Hepatocyte (in vitro differentiated cells): ENCODE results near the gene RHOBTB3. TPM values are rescaled to one million over a fixed set of nuclear protein-coding genes. Genes with fewer than 3 reads are reported as not detected.

Source experiments
- DNase-seq: peaks from one replicate; pipeline ENCODE4 v3.0.0-alpha.2; 2016; ENCODE audit warnings: low spot score
- H2AFZ ChIP-seq: fragments of 200-600 bp; sonication (generic); 2 replicates; pipeline ENCODE4 v1.6.0; 2016; ENCODE audit warnings: antibody characterized with exemption, mild to moderate bottlenecking
- H3K27ac ChIP-seq: fragments of 200-600 bp; sonication (generic); 2 replicates; pipeline ENCODE4 v1.5.1; 2016; ENCODE audit warnings: mild to moderate bottlenecking
- H3K27me3 ChIP-seq: fragments of 200-600 bp; sonication (generic); 2 replicates; pipeline ENCODE4 v1.6.1; 2016
- H3K36me3 ChIP-seq: fragments of 200-600 bp; sonication (generic); replicated peaks from 2 replicates; pipeline ENCODE4 v1.5.1; 2016; ENCODE audit warnings: low read depth; ENCODE audit not compliant: insufficient read depth
- H3K4me1 ChIP-seq: fragments of 200-600 bp; sonication (generic); 2 replicates; pipeline ENCODE4 v1.5.1; 2016; ENCODE audit warnings: mild to moderate bottlenecking, moderate library complexity; ENCODE audit not compliant: insufficient read depth
- H3K4me2 ChIP-seq: fragments of 200-600 bp; sonication (generic); 2 replicates; pipeline ENCODE4 v1.6.0; 2016
- H3K4me3 ChIP-seq: fragments of 200-600 bp; sonication (generic); 2 replicates; pipeline ENCODE4 v1.5.1; 2016; ENCODE audit warnings: mild to moderate bottlenecking
- H3K79me2 ChIP-seq: fragments of 200-600 bp; sonication (generic); 2 replicates; pipeline ENCODE4 v1.6.0; 2017; ENCODE audit warnings: mild to moderate bottlenecking
- H3K9me2 ChIP-seq: fragments of 200-600 bp; sonication (generic); replicated peaks from 2 replicates; pipeline ENCODE4 v1.6.0; 2017; ENCODE audit warnings: mild to moderate bottlenecking; ENCODE audit not compliant: insufficient read depth
- H3K9me3 ChIP-seq: fragments of 200-600 bp; sonication (generic); 2 replicates; pipeline ENCODE4 v1.5.1; 2016; ENCODE audit warnings: low read depth, mild to moderate bottlenecking
- H4K20me1 ChIP-seq: fragments of 200-600 bp; sonication (generic); 2 replicates; pipeline ENCODE4 v1.6.0; 2016; ENCODE audit warnings: mild to moderate bottlenecking; ENCODE audit not compliant: insufficient read depth, poor library complexity, severe bottlenecking
- CTCF ChIP-seq: fragments of 200-600 bp; sonication (generic); IDR thresholded peaks from 2 replicates; pipeline ENCODE4 v1.5.1; 2016; ENCODE audit warnings: antibody characterized with exemption, mild to moderate bottlenecking; ENCODE audit not compliant: poor library complexity
- EZH2 ChIP-seq: fragments of 200-600 bp; sonication (generic); IDR thresholded peaks from 2 replicates; pipeline ENCODE4 v1.6.1; 2016; ENCODE audit warnings: antibody characterized with exemption, mild to moderate bottlenecking, borderline replicate concordance
- EZH2phosphoT487 ChIP-seq: fragments of 200-600 bp; sonication (generic); IDR thresholded peaks from one replicate; pipeline ENCODE4 v1.6.1; 2018; ENCODE audit warnings: antibody characterized with exemption, mild to moderate bottlenecking, low read depth, moderate library complexity; ENCODE audit not compliant: unreplicated experiment, severe bottlenecking
- WGBS: methylation state at CpG from one replicate; pipeline ENCODE4 v1.1.6; 2016; ENCODE audit warnings: low lambda C conversion rate; ENCODE audit errors: missing lambda C conversion rate; 5-methylcytosine and 5-hydroxymethylcytosine counted together
- polyA plus RNA-seq: library from polyadenylated mRNA; unstranded; fragments of >200 nt; fragmentation: Nextera tagmentation; extraction: Ambion mirVana; gene quantifications from 2 replicates; pipeline ENCODE4 v1.2.1, GENCODE V29; 2016
- total RNA-seq: library from RNA; depleted of rRNA; stranded (reverse); fragments of >200 nt; gene quantifications from 2 replicates; pipeline ENCODE4 v1.2.3, GENCODE V29; 2014

The RHOBTB3 gene
- total and polyA plus RNA-seq, 2 experiments from 2014 or later, result 91.3 to 126 TPM

DNA sequence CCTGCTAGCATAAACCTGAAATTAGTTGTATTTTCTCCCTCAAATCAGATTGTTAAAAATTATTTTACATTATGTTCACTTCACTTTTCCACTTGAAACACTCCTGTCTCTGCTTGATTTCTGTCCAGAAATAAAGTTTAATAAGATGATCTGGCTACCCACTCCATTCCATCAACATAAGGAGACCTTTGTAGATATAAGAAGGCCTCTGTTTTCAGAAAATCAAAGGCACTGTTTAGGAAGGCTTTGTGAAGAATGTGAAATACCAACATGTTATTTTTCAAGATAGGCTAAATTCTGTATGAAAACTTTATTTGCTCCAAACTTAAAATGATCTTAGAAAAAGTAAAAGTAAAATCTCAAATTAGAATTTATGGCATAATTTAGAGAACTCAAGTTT lies 15.1 kb downstream of the RHOBTB3 start:
- TF ChIP-seq EZH2 (no peak), CTCF (no peak), EZH2phosphoT487 (no peak)
- H3K9me2 ChIP-seq, result no peaks in the 10 kb centered on the region
- H3K27me3 ChIP-seq, result no peaks in the 10 kb centered on the region
- H3K79me2 ChIP-seq, result peaks cover 45% of the 10 kb centered on the region
- H3K4me1 ChIP-seq, result no peaks in the 10 kb centered on the region
- no peak overlapping the region for H3K4me2 ChIP-seq
- H3K27ac ChIP-seq, result no peak overlapping the region
- no peaks in the 10 kb centered on the region for H3K36me3 ChIP-seq
- no peaks in the 10 kb centered on the region for H4K20me1 ChIP-seq
- no peak overlapping the region for H2AFZ ChIP-seq
- H3K4me3 ChIP-seq, result no peak overlapping the region
- DNase-seq, result no peak
- no peaks in the 10 kb centered on the region for H3K9me3 ChIP-seq

DNA sequence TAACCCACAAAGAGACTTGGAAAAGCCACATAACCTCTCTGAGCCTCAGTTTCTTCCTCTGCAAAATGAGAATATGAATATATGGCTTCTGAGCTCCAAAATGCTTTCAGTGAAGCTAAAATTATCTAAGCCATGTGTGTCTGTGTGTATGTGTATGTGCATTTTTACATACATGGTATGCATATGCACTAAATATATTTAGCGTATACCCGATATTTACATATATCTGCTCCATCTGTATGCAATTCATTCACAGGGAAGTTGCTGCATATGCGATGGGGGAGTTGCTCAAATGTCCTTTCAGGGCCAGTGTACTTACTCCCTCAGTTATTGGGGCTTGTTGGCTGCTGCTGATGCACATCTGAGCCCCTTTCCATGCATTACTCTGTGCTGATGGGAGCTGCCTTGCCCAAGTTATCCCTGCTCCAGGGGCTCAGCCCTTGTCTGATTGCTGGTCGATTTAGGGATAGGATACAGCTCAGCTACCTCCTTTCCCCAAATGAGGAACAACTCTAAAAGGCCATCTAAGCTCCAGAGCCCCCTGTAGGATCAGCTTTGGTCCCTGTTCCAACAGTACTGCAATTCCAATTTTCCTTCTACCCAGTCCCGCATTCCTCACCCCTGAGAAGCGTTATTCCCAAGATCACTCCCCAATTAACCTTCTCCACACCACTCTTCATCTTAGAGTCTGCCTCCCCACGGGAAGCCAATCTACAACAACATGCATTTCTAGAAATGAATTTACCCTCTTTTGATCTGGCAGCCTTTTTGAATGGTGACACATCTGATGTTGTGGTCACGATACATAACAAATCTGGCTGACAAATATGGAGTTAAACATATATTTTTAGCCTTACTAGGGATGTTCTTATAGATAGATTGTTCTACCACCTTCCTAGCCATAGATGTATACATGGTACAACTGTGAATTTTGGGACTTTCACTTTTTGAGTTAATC lies 15.9 kb downstream of the RHOBTB3 start:
- no peaks in the 10 kb centered on the region for H3K4me1 ChIP-seq
- 94% methylated on average over 8 of the region's 8 CpGs for WGBS

DNA sequence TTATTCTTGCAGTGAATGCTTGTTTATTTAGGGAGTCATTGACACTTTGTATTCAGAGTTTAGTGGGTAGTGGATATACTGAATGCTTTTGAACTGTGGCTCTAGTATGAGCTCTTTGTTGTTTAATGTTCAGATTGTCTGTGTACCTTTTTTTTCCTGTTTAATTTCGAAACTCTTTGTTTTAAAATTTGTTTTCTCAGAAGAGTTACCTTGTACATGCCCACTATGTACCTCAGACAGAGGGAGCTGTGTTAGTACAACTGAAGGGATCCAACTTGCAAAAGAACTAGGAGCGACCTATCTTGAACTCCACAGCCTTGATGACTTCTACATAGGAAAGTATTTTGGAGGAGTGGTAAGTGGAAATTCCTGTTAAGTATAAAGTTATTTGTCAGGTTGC lies 17.0 kb downstream of the RHOBTB3 start:
- TF ChIP-seq EZH2phosphoT487 (no peak), CTCF (no peak), EZH2 (no peak)
- Histone ChIP-seq H3K4me3 (no peak overlapping the region), H3K79me2 (peaks cover 39% of the 10 kb centered on the region), H3K9me3 (no peaks in the 10 kb centered on the region), H3K27me3 (no peaks in the 10 kb centered on the region), H3K4me1 (no peaks in the 10 kb centered on the region), H4K20me1 (no peaks in the 10 kb centered on the region), H3K36me3 (no peaks in the 10 kb centered on the region), H2AFZ (no peak overlapping the region), H3K27ac (no peak overlapping the region), H3K4me2 (no peak overlapping the region), H3K9me2 (no peaks in the 10 kb centered on the region)
- 75% methylated on average over 2 of the region's 2 CpGs for WGBS
- DNase-seq, result no peak

More for the DNA sequence above, 15.9 kb downstream of the RHOBTB3 start:
- no peak overlapping the region for H2AFZ ChIP-seq
- no peak for DNase-seq
- H3K4me3 ChIP-seq, result no peak overlapping the region
- H3K4me2 ChIP-seq, result no peak overlapping the region
- no peak overlapping the region for H3K27ac ChIP-seq
- H3K9me2 ChIP-seq, result no peaks in the 10 kb centered on the region
- no peaks in the 10 kb centered on the region for H3K36me3 ChIP-seq
- no peak for TF ChIP-seq EZH2
- no peaks in the 10 kb centered on the region for H3K9me3 ChIP-seq
- peaks cover 44% of the 10 kb centered on the region for H3K79me2 ChIP-seq
- no peaks in the 10 kb centered on the region for H4K20me1 ChIP-seq
- no peaks in the 10 kb centered on the region for H3K27me3 ChIP-seq

DNA sequence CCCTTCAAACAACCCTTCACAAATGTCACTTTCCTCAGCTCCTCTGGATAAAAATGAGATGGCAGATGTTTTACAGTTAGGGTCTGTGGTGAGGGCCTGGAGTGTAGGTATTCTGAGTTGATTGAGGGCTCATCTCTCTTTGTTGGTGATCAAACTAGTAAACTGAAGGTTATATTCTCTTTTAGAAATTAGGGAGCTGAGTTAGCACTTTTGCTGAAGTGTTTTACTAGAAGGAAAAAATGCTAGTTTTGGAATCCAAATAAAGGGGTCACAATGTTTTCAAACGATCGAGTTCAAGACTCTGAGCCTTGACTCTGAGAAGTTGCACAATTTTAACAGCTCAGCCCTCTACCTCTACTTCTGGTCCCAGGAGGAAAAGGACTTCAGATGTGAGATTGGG lies 23.4 kb downstream of the RHOBTB3 start:
- WGBS, result 80% methylated on average over 2 of the region's 2 CpGs
- no peak for DNase-seq

More for the DNA sequence above, 23.4 kb downstream of the RHOBTB3 start:
- Histone ChIP-seq H2AFZ (no peak overlapping the region), H3K4me1 (peaks cover 7% of the 10 kb centered on the region), H3K4me2 (no peak overlapping the region), H3K27me3 (no peaks in the 10 kb centered on the region), H3K27ac (no peak overlapping the region), H3K36me3 (peaks cover 6% of the 10 kb centered on the region), H3K9me2 (no peaks in the 10 kb centered on the region), H3K79me2 (peaks cover 14% of the 10 kb centered on the region), H3K9me3 (no peaks in the 10 kb centered on the region), H4K20me1 (no peaks in the 10 kb centered on the region), H3K4me3 (no peak overlapping the region)
- TF ChIP-seq EZH2, result no peak
- TF ChIP-seq EZH2phosphoT487, result no peak
- no peak for TF ChIP-seq CTCF
